ENCODE results near the gene LIN28B.
"Not testable (repeated sequence)": the region's sequence is repeated elsewhere in the genome, so short reads cannot be mapped to it uniquely, and the experiment has no call there.

LIN28B gene

DNA sequence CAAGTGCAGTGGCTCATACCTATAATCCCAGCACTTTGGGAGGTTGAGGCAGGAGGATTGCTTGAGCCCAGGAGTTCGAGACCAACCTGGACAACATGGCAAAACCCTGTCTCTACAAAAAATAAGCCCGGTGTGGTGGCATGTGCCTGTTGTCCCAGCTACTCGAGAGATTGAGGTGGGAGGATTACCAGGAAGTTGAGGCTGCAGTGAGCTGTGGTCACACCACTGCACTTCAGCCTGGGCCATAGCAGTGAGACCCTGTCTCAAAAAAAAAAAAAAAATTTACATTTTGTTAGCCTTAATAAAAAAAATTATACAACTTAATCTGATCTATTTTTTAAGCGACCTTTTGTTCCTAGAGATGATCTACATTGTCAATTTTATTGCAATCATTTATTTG is 56.6 kb downstream of the LIN28B start:
- not testable (repeated sequence) for DNase-seq (ENCODE audit: low read depth in 2 of 2)

- DNase-seq (ENCODE audit: low read depth in 2 of 2) = no peak
Observed at GRCh38 chr6:105014448-105014847, 57.5 kb downstream of the LIN28B start.

DNA sequence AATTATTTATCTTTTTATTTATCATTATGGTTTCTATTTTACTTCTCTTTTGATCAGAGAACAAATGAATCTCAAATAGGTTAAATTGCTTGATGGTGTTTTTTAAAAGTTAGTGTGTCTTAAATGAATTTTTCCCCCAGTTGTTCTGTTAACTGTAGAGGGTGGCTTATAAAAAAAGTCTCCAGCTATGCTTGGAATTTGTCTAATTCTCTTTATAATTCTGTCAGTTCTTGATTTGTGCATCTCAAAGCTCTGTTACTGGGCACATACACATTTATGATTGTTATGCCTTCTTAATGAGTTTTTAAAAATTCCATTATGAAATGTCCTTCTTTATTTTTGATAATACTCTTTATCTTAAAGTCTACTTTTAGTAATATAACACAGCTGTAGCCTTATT is 58.0 kb downstream of the LIN28B start:
- DNase-seq (ENCODE audit: low read depth in 2 of 2) = no peak

DNA sequence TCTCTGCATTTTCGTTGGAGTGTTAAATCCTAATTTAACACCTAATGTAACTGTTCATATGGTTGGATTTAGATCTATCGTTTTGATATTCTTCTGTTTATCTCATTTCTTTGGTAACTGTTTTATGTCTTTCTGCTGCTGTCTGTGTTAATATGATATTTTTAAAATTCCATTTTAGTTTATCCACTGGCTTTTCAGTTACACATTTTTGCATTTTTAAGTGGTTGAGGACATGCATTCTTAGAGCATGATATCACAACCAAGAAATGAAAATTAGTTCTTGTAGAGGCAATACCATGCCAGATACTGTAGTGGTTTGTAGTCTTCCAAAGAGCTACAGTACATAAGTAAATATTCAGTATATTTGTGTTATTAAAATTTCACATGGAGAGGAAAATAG is 58.6 kb downstream of the LIN28B start:
- no peak for DNase-seq (ENCODE audit: low read depth in 2 of 2)

DNA sequence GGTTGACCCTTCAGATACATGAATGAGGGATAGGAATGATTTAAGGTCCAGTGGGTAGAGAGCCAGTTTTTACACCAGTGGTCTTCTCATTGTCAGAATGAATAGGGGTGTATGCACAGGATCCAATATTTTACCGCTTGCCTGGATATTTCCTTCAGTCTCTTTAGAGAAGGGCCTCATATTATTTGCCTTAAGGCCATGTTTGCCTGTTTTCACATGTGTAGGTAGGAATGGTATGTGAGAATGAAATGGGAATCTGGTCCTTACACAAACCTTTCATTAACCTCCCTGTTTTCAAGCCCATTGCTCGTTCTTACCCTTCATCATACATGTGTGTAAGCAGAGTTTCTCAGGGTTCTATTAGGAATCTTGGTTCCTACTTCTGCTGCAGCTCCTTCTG is 62.4 kb downstream of the LIN28B start:
- no peak for DNase-seq (ENCODE audit: low read depth in 2 of 2)

GRCh38 chr6:105021399-105021798 is 64.5 kb downstream of the LIN28B start:
- no peak for DNase-seq (ENCODE audit: low read depth in 2 of 2)

GRCh38 chr6:105022416-105022815 is 65.5 kb downstream of the LIN28B start:
- no peak for DNase-seq (ENCODE audit: low read depth in 2 of 2)

GRCh38 chr6:105024803-105025202 is 67.9 kb downstream of the LIN28B start:
- DNase-seq (ENCODE audit: low read depth in 2 of 2) = no peak

GRCh38 chr6:105028898-105029297 is 72.0 kb downstream of the LIN28B start:
- no peak for DNase-seq (ENCODE audit: low read depth in 2 of 2)

GRCh38 chr6:105029581-105029980 is 72.7 kb downstream of the LIN28B start:
- DNase-seq (ENCODE audit: low read depth in 2 of 2) = no peak

DNA sequence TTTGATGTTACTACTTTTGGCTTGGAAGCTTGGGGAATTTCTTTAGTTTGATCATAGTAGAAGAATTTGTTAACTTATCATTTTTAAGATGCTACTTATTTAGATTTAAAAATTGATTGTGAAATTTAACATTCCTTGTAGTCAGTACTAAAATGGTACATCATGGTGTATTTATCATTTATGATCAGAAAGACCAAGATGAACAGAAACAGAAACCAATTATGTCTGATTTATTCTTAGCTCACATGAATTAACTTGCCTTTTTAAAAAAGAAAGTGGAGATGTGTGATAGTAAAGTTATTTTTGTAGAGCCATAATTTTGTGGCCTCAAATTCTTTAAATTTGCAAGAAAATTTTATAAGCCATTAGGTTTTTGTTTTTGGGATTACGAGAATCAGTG is 77.6 kb downstream of the LIN28B start:
- DNase-seq (ENCODE audit: low read depth in 2 of 2) = no peak

- no peak for DNase-seq (ENCODE audit: low read depth in 2 of 2)
Observed at GRCh38 chr6:105035299-105035698, 78.4 kb downstream of the LIN28B start.

GRCh38 chr6:105036351-105036750 is 79.4 kb downstream of the LIN28B start:
- no peak for DNase-seq (ENCODE audit: low read depth in 2 of 2)

DNA sequence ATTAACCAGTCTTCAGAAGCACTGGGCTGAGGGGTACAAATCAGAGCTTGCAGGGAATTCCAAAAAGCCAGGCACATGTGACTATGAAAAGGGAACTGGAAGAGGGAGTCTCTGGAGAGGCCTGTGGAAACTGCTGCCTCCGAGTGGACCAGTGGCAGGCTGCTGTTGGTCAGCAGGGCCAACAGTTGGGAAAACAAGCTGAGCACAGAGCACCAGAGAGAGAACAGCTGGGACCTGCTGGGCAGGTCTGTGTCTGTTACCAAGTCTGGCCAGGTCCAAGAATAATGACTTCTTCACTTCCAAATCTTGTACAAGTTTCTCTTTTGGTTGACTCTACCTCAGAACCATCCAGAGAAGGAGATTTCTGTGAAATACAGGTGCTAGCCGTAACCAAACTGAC is 81.4 kb downstream of the LIN28B start:
- no peak for DNase-seq (ENCODE audit: low read depth in 2 of 2)

GRCh38 chr6:105041880-105042279 is 85.0 kb downstream of the LIN28B start:
- no peak for DNase-seq (ENCODE audit: low read depth in 2 of 2)

DNA sequence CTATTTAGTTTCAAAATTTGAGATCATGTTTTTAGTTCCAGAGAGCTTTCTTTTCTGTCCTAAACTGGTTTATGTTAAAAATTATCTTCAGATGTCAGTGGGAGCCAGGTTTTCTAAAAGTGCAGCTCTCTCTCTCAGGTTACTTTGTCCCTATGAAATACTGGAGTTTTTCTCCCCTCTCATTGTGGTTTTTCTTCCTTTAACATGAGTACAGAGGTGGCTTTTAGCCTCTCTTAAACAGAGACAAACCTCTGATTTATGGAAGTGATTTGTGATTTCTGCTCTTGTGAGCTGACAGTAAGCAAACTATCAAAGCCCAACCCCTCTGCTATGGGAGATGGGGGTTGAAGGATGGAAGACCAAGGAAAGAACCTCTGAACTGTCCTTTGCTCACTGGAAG is 85.7 kb downstream of the LIN28B start:
- no peak for DNase-seq (ENCODE audit: low read depth in 2 of 2)

DNA sequence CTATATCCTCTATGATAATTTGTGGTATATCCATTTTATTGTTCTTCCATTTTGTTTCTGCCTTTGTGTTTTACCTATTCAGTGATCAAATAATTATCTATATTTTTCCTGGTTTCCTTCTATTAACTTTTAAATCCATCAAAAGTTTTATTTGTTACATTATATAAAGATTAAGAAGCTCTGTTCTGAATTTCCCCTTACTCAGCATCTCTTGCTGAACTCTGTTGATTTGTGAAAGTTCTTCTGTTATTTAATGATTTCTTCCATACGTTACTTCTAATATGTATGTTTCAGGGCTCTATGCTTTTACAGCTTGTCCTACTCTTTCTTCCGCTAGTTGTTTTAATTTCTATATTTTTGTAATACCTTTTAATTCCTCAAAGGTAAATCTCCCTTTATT is 87.1 kb downstream of the LIN28B start:
- no peak for DNase-seq (ENCODE audit: low read depth in 2 of 2)

DNA sequence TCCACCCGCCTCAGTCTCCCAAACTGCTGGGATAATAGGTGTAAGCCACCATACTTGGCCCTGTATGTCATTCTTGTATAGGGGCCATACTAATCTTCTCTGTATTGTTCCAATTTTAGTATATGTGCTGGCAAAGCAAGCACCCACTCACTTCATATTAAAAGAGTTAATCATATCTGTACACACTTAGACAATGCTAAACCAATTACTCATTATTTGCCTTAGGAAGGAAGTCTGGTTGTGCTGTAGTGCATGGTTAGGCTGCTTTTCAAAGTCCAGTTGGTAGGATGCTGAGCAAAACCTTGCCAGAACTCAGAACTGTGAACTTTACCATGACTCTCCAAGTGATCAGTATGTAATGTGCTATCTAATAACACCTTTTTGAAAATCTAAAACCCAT is 88.6 kb downstream of the LIN28B start:
- no peak for DNase-seq (ENCODE audit: low read depth in 2 of 2)

DNA sequence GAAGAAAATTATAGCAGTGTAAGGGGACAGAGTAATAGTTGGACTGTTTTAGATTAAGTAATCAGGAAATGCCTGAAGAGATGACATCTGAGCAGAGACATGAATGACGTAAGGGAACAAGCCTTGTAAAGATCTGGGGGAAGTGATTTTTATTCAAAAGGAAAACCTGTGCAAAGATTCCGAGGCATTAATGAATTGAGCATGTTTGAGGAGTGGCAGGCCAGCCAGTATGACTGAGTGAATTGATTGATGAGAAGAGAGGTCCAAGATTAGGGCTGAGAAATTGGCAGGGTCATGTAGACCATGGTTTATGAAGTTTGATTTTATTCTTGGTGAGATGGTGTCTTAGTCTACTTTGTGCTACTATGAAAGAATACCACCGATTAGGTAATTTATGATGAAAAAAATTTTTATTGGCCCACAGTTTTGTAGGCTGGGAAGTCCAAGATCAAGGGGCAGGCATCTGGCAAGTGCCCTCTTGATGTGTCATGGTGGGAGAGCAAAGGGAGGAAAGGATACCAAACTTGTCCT is 95.1 kb downstream of the LIN28B start:
- no peak for DNase-seq (ENCODE audit: low read depth in 2 of 2)

DNA sequence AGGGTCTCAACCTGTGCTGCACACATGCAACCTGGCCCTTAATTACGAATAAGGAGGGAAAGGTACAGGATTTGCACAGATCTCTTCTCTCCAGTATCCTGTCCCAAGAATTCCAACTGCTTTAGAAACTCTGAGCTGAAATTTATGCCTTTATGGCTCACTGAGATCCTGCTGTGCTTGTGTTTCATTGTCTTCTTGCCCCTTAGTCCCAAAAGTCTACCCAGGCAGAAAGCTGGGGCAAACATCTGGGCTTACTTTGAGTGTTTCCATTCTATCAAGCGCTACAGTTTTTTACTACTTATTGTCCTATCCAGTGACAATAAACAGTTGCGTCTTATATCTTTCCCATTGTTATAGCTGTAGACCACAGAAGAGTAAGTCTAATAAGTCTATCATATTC is 99.7 kb downstream of the LIN28B start:
- DNase-seq (ENCODE audit: low read depth in 2 of 2) = no peak

DNA sequence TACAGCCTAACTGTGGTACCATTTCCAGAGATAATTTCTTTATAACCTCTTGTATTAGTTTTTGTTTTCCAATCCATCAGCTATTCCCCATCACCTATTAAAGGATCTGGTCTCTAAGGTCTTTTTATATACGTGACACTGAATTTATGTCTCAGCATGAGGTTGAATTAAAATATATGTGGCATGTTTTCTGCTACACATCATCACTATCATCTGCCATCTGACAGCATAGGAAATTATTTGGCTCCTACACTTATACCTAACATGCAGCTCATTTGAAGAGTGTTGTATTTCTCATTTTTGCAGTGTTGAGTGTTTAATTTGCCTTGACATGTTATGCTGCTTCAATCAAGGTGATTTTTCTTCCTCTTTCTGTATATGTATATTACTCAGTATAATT is 100.3 kb downstream of the LIN28B start:
- no peak for DNase-seq (ENCODE audit: low read depth in 2 of 2)

DNA sequence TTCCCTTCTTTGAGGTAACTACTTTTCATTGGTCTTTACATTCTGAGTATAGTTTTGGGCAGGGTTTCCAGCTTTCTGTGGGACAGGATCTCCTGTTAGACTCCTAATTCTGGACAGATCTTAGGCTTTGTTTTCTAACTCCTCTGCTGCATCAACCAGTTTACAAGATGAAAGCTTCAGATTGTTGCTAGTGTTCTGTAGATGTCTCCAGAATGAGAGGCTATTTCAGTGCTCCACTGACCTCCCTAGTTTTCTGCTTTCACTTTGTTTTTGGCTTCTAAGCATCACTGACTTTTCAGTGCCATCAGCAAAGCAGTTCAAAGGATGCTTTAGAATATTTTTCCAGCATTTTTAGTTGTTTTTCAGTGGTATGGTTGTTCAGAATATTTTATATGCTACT is 101.4 kb downstream of the LIN28B start:
- no peak for DNase-seq (ENCODE audit: low read depth in 2 of 2)

DNA sequence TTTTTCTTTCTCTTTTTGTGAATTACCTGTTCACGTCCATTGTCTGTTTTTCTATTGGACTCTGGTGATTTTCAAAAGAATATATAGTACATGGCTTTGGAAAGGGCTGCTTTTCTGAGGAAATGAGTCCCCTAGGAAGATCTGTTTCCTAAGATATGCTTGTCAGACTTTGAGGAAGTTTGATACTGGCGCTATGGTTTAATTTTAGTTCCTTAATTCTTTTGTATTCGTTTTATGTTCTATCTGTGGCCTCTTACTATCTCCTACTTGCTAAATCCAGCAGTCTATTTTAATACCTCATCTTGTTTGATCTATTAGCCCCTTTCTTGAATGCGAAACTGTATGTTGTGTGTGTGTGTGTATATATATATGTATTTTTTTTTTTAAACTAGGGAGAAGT is 101.9 kb downstream of the LIN28B start:
- DNase-seq (ENCODE audit: low read depth in 2 of 2) = no peak

GRCh38 chr6:105066233-105066632 is 109.3 kb downstream of the LIN28B start:
- no peak for DNase-seq (ENCODE audit: low read depth in 2 of 2)

GRCh38 chr6:105066836-105067235 is 109.9 kb downstream of the LIN28B start:
- no peak for DNase-seq (ENCODE audit: low read depth in 2 of 2)
